Activated naive CD8-positive, alpha-beta T cell (primary cell): Measurements from ENCODE around the gene FSIP1.

Experiments
- H3K27ac Mint-ChIP-seq: one replicate; pipeline ENCODE4 v1.8.0; 2021; ENCODE audit warnings: mixed read lengths
- H3K27me3 Mint-ChIP-seq: one replicate; pipeline ENCODE4 v1.8.0; 2021; ENCODE audit warnings: mixed read lengths
- H3K36me3 Mint-ChIP-seq: one replicate; pipeline ENCODE4 v1.8.0; 2021; ENCODE audit warnings: mixed read lengths
- H3K4me1 Mint-ChIP-seq: one replicate; pipeline ENCODE4 v1.8.0; 2021; ENCODE audit warnings: low read depth, mixed read lengths
- H3K4me3 Mint-ChIP-seq: one replicate; pipeline ENCODE4 v1.8.0; 2021; ENCODE audit warnings: mild to moderate bottlenecking, mixed read lengths
- H3K9me3 Mint-ChIP-seq: one replicate; pipeline ENCODE4 v1.8.0; 2021; ENCODE audit warnings: low read depth, mixed read lengths

FSIP1 gene

DNA sequence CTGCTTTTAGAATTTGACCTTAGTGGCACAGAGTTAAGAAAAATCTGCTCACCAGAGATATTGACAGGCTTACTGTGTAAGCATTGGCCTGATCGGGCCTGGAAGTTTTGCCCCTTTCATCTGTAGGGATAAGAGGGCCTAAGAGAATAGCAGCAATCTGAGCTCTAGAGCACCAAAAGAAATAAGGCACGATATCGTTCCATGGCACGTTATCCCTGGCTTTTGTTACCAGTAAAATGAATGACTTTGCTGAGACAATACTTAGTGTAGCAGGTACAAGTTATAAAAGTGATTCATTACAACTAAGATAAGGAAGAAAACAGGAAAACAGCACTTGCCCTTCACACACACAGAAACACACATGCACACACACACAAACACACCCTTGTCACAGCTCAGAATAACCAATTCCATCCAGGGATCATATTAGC is 196.8 kb downstream of the FSIP1 start:
- Mint-ChIP-seq H3K27ac (no peak overlapping the region), H3K27me3 (peaks cover 10% of the 10 kb centered on the region), H3K36me3 (no peaks in the 10 kb centered on the region), H3K4me3 (no peak overlapping the region), H3K4me1 (peaks cover 7% of the 10 kb centered on the region), H3K9me3 (no peaks in the 10 kb centered on the region)

- H3K27ac Mint-ChIP-seq: no peak overlapping the region
- H3K36me3 Mint-ChIP-seq: no peaks in the 10 kb centered on the region
Observed at GRCh38 chr15:39585389-39585841, 197.2 kb downstream of the FSIP1 start.

GRCh38 chr15:39584662-39585388 is 197.8 kb downstream of the FSIP1 start:
- Mint-ChIP-seq H3K27me3 (peaks cover 12% of the 10 kb centered on the region), H3K27ac (no peak overlapping the region), H3K4me1 (peaks cover 10% of the 10 kb centered on the region), H3K4me3 (no peak overlapping the region), H3K9me3 (no peaks in the 10 kb centered on the region), H3K36me3 (no peaks in the 10 kb centered on the region)

More at GRCh38 chr15:39585389-39585841, 197.2 kb downstream of the FSIP1 start:
- Mint-ChIP-seq H3K27me3 (peaks cover 10% of the 10 kb centered on the region), H3K4me3 (no peak overlapping the region), H3K4me1 (peaks cover 7% of the 10 kb centered on the region), H3K9me3 (no peaks in the 10 kb centered on the region)

- no peaks in the 10 kb centered on the region for H3K36me3 Mint-ChIP-seq
- peaks cover 15% of the 10 kb centered on the region for H3K27me3 Mint-ChIP-seq
- no peaks in the 10 kb centered on the region for H3K9me3 Mint-ChIP-seq
- H3K4me3 Mint-ChIP-seq: no peak overlapping the region
- H3K27ac Mint-ChIP-seq: no peak overlapping the region
- peaks cover 10% of the 10 kb centered on the region for H3K4me1 Mint-ChIP-seq
Observed at GRCh38 chr15:39584266-39584659, 198.4 kb downstream of the FSIP1 start.

DNA sequence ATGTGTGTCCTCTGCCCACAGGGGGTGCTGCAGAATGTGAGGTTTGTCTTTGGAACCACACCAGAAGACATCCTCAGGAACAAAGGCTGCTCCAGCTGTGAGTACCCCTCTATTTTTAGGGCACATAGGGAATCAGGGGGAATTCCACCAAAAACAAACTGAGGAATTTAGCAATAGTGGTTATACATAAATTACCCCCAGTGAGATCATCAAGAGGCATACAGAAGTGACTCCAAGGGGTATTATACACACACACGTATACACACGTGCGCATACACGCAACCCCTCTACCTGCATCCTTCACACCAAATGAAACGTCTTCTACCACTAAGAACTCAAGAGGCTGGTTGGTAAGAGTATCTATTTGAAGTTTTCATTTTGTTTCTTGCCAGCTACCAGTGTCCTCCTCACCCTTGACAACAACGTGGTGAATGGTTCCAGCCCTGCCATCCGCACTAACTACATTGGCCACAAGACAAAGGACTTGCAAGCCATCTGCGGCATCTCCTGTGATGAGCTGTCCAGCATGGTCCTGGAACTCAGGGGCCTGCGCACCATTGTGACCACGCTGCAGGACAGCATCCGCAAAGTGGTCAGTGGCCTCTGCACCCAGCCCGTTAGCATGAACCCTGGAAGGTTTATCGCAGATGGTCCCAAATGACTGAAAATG is 198.9 kb downstream of the FSIP1 start:
- peaks cover 20% of the 10 kb centered on the region for H3K27me3 Mint-ChIP-seq
- H3K36me3 Mint-ChIP-seq: no peaks in the 10 kb centered on the region
- no peak overlapping the region for H3K4me3 Mint-ChIP-seq
- no peak overlapping the region for H3K27ac Mint-ChIP-seq
- H3K9me3 Mint-ChIP-seq: no peaks in the 10 kb centered on the region
- H3K4me1 Mint-ChIP-seq: peaks cover 10% of the 10 kb centered on the region

GRCh38 chr15:39582977-39583595 is 199.6 kb downstream of the FSIP1 start:
- H3K4me1 Mint-ChIP-seq: peaks cover 10% of the 10 kb centered on the region

DNA sequence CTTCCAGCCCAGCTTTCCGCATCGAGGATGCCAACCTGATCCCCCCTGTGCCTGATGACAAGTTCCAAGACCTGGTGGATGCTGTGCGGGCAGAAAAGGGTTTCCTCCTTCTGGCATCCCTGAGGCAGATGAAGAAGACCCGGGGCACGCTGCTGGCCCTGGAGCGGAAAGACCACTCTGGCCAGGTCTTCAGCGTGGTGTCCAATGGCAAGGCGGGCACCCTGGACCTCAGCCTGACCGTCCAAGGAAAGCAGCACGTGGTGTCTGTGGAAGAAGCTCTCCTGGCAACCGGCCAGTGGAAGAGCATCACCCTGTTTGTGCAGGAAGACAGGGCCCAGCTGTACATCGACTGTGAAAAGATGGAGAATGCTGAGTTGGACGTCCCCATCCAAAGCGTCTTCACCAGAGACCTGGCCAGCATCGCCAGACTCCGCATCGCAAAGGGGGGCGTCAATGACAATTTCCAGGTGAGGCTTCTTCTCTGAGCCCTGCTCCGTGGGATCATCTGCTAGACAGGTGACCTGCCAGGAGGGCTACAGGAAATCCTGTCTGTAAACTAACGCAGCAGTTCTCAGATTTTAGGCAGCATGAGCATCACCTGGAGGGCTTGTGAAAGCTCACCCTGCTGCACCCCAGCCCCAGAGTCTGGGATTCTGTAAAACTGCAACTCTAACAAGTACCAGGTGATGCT is 200.2 kb downstream of the FSIP1 start:
- peaks cover 23% of the 10 kb centered on the region for H3K27me3 Mint-ChIP-seq
- H3K4me3 Mint-ChIP-seq: no peak overlapping the region
- no peak overlapping the region for H3K27ac Mint-ChIP-seq

More at GRCh38 chr15:39582977-39583595, 199.6 kb downstream of the FSIP1 start:
- no peak overlapping the region for H3K27ac Mint-ChIP-seq
- H3K4me3 Mint-ChIP-seq: no peak overlapping the region
- no peaks in the 10 kb centered on the region for H3K36me3 Mint-ChIP-seq
- no peaks in the 10 kb centered on the region for H3K9me3 Mint-ChIP-seq
- peaks cover 20% of the 10 kb centered on the region for H3K27me3 Mint-ChIP-seq

DNA sequence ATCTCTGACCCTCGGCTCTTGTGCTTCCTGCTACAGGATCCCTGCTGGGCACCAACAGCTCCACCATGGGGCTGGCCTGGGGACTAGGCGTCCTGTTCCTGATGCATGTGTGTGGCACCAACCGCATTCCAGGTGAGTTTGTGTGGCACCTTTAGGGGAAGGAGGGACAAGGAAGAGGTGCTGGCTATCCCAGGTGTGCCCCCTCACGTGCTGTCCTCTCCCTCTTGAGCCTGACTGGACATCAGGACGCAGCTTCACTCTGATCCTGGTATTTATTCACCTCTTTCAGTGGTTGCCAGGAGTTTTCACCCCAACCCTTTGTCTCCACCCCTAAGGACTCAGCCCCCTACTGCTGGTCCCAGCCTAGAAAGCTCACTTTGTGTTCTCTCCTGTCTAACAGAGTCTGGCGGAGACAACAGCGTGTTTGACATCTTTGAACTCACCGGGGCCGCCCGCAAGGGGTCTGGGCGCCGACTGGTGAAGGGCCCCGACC is 200.8 kb downstream of the FSIP1 start:
- Mint-ChIP-seq H3K9me3 (no peaks in the 10 kb centered on the region), H3K4me3 (peak overlapping the region; percentile 76), H3K36me3 (no peaks in the 10 kb centered on the region), H3K4me1 (peaks cover 10% of the 10 kb centered on the region), H3K27me3 (peaks cover 23% of the 10 kb centered on the region), H3K27ac (peak overlapping the region; percentile 34)

More for the DNA sequence above, 200.2 kb downstream of the FSIP1 start:
- H3K4me1 Mint-ChIP-seq: peaks cover 10% of the 10 kb centered on the region
- H3K9me3 Mint-ChIP-seq: no peaks in the 10 kb centered on the region
- H3K36me3 Mint-ChIP-seq: no peaks in the 10 kb centered on the region

DNA sequence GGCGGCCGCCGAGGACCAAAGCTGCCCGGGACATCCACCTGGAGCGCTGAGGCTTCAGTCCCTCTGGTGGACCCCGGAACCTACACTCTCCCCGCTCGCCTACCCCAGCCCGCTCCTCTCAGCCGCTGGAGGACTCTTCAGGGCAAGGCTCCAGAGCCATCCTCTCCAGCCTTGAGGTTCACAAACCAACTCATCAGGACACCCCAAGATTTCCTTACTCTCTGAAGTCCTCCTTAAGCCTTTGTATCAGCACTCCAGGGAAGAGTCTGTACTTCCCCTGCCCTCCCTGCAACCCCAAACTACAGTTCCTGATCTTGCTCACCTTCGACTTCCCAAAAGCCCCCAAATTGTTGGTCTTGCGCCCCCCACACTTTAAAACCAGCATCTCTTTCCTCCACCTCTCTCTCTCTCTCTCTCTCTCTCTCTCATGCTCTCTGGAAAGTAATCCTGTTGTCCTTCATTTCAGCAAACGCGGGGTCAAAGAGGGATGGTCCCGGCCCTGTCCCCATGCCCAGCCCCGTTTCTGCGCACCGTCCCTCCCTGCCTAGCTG is 201.3 kb downstream of the FSIP1 start:
- no peaks in the 10 kb centered on the region for H3K36me3 Mint-ChIP-seq
- peaks cover 25% of the 10 kb centered on the region for H3K27me3 Mint-ChIP-seq
- peak overlapping the region; percentile 34 for H3K27ac Mint-ChIP-seq
- H3K4me3 Mint-ChIP-seq: peak overlapping the region; percentile 76
- H3K4me1 Mint-ChIP-seq: peaks cover 10% of the 10 kb centered on the region
- H3K9me3 Mint-ChIP-seq: no peaks in the 10 kb centered on the region

DNA sequence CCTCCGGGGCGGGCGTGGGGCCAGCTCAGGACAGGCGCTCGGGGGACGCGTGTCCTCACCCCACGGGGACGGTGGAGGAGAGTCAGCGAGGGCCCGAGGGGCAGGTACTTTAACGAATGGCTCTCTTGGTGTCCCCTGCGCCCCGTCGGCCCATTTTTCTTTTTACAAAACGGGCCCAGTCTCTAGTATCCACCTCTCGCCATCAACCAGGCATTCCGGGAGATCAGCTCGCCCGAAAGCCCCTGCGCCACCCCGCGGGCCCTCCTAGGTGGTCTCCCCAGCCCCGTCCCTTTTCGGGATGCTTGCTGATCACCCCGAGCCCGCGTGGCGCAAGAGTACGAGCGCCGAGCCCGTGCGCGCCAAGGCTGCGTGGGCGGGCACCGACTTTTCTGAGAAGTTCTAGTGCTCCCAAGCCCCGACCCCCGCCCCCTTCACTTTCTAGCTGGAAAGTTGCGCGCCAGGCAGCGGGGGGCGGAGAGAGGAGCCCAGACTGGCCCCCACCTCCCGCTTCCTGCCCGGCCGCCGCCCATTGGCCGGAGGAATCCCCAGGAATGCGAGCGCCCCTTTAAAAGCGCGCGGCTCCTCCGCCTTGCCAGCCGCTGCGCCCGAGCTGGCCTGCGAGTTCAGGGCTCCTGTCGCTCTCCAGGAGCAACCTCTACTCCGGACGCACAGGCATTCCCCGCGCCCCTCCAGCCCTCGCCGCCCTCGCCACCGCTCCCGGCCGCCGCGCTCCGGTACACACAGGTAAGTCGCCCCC is 202.0 kb downstream of the FSIP1 start, which contains the start of gene THBS1:
TSS of gene THBS1 (plus strand) at position 595 of the 757 bp plus-strand sequence. CDS start 779 bp downstream, outside the sequence.
- Mint-ChIP-seq H3K4me1 (peaks cover 10% of the 10 kb centered on the region), H3K27ac (peak within 1 kb of the TSS; percentile 34)

GRCh38 chr15:39580117-39580484 is 202.5 kb downstream of the FSIP1 start:
- Mint-ChIP-seq H3K4me1 (peaks cover 10% of the 10 kb centered on the region), H3K27ac (no peak overlapping the region), H3K4me3 (peak overlapping the region; percentile 73), H3K27me3 (peaks cover 28% of the 10 kb centered on the region), H3K36me3 (no peaks in the 10 kb centered on the region), H3K9me3 (no peaks in the 10 kb centered on the region)

More for the DNA sequence above, 202.0 kb downstream of the FSIP1 start, which contains the start of gene THBS1:
- H3K4me3 Mint-ChIP-seq: peak within 1 kb of the TSS; percentile 76
- no peaks in the 10 kb centered on the region for H3K36me3 Mint-ChIP-seq
- peaks cover 26% of the 10 kb centered on the region for H3K27me3 Mint-ChIP-seq
- H3K9me3 Mint-ChIP-seq: no peaks in the 10 kb centered on the region

DNA sequence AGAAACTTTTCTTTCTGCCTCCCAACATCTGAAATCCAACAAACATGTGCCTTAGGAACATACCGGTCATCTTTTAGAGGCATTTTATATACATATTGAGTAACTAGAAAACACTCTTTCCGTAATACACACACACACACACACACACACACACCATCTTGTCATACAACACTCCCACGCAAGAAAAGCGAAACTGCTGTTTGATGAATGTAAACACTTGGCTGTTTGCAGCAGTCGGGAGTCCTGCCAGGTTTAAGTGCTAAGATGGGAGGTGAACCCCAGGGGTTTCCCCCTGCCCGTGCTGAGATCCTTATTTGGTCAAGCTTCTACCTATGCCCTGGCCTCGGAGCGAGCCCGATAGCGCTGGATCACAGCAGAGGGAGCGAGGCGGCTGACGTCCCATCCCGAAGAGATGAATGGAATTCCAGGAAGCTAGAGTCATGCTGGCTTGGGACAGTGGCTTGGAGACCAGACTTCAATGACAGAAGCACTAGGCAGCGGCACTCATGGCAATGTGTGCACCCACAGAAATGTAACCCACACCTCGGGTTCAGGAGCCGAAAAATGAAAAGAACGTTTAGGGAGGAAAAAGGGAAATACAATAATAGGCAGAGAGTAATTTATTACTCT is 203.0 kb downstream of the FSIP1 start:
- Mint-ChIP-seq H3K36me3 (no peaks in the 10 kb centered on the region), H3K4me3 (peak overlapping the region; percentile 73), H3K27ac (no peak overlapping the region), H3K9me3 (no peaks in the 10 kb centered on the region), H3K4me1 (peaks cover 10% of the 10 kb centered on the region), H3K27me3 (peaks cover 29% of the 10 kb centered on the region)

DNA sequence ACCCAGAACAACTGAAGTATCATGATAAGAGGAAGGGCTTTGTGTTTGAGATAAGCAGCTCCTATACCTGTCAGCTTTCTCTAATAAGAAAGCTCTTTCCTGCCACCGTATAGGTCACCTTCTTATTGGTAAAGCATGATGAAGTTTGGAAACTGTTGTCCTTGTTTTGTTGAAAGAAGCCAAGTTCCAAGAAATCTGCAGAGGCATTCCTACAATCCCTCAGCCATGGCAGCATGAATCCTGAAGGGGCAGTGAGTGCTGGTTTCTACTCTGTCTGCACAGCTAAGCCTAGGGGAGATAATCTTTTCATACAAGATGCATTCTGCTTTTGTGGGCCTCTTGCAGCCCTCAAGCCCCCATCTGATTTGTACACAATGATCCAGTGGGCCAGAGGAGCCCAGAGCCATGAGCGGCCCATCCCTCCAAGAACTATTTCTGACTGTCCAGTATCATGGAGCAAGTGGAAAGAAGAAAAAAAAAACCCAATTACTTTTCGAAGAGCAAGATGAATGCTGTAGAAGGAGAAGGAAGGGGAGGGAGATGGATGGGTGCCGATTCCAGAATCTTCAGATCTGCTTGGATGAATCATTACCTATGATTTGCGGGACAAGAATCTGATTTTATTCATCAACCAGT is 203.7 kb downstream of the FSIP1 start:
- Mint-ChIP-seq H3K27ac (no peak overlapping the region), H3K36me3 (no peaks in the 10 kb centered on the region), H3K27me3 (peaks cover 30% of the 10 kb centered on the region), H3K4me1 (peaks cover 10% of the 10 kb centered on the region), H3K4me3 (no peak overlapping the region), H3K9me3 (no peaks in the 10 kb centered on the region)
